Gastroesophageal sphincter (tissue), 4 donors: ENCODE measurements around the gene CYSTM1. TPM values are rescaled to one million over a fixed set of nuclear protein-coding genes. Genes with fewer than 3 reads are reported as not detected.

ENCODE experiments used
- ATAC-seq: fragments of 150-250 bp; one replicate; pipeline ENCODE4 v1.9.1; 2016; ENCODE audit warnings: mild to moderate bottlenecking, moderate library complexity
- H3K27ac ChIP-seq, 4 donors: fragments of 200-600 bp; sonication (generic) in 3 of 4; 1 replicate in 3 of 4; 2 replicates in 1 of 4; pipeline ENCODE4 v1.5.1; 2016 to 2019
- H3K27me3 ChIP-seq: fragments of 200-600 bp; sonication (generic); one replicate; pipeline ENCODE4 v1.5.1; 2019
- H3K36me3 ChIP-seq, 2 donors: fragments of 200-600 bp; sonication (generic); one replicate each; pipeline ENCODE4 v1.5.1; 2019; ENCODE audit warnings: control low read depth in 1 of 2
- H3K4me1 ChIP-seq, 3 donors: fragments of 200-600 bp; sonication (generic); 1 replicate in 2 of 3; 2 replicates in 1 of 3; pipeline ENCODE4 v1.5.1; 2016 to 2019; ENCODE audit warnings: control low read depth in 2 of 3
- H3K4me3 ChIP-seq, 2 donors: fragments of 200-600 bp; sonication (generic); one replicate each; pipeline ENCODE4 v1.5.1; 2019; ENCODE audit warnings: mild to moderate bottlenecking in 1 of 2, moderate library complexity in 1 of 2
- H3K9me3 ChIP-seq, 3 donors: fragments of 200-600 bp; sonication (generic); one replicate each; pipeline ENCODE4 v1.5.1; 2017 to 2019; ENCODE audit warnings: control low read depth in 2 of 3
- EP300 ChIP-seq: sonication (generic); formaldehyde crosslinking; IDR thresholded peaks from one replicate; pipeline ENCODE4 v1.6.1; 2017; ENCODE audit warnings: antibody characterized with exemption, mild to moderate bottlenecking
- POLR2A ChIP-seq, 2 donors: fragments of 450-650 bp; IDR thresholded peaks; one replicate each; pipeline ENCODE4 v1.6.1; 2017; ENCODE audit warnings: antibody characterized with exemption in 2 of 2, mild to moderate bottlenecking in 2 of 2, moderate library complexity in 1 of 2
- POLR2AphosphoS5 ChIP-seq: sonication (generic); formaldehyde crosslinking; IDR thresholded peaks from one replicate; pipeline ENCODE4 v1.6.1; 2017; ENCODE audit warnings: antibody characterized with exemption
- WGBS, 2 donors: methylation state at CpG; one replicate each; pipeline ENCODE4 v1.1.5; 2018; ENCODE audit warnings: low coverage in 1 of 2; 5-methylcytosine and 5-hydroxymethylcytosine counted together
- total RNA-seq, 4 donors: library from RNA; depleted of rRNA; stranded (reverse); fragments of >200 nt; gene quantifications; one replicate each; pipeline ENCODE4 v1.1.0, GENCODE V29; 2016
- TF ChIP-seq, protein P1 (sequence below), 4 experiments: fragments of 200-600 bp in 2 of 4; fragments of 450-650 bp in 2 of 4; sonication (generic) in 1 of 4; IDR thresholded peaks; one replicate each; pipeline ENCODE4 v1.5.1; 2017 to 2019; ENCODE audit warnings: antibody characterized with exemption in 4 of 4, mild to moderate bottlenecking in 2 of 4, moderate library complexity in 2 of 4

CYSTM1 gene
- total RNA-seq, 4 donors from 2014 or later = 41.6 to 102 (median 62.3) TPM

DNA sequence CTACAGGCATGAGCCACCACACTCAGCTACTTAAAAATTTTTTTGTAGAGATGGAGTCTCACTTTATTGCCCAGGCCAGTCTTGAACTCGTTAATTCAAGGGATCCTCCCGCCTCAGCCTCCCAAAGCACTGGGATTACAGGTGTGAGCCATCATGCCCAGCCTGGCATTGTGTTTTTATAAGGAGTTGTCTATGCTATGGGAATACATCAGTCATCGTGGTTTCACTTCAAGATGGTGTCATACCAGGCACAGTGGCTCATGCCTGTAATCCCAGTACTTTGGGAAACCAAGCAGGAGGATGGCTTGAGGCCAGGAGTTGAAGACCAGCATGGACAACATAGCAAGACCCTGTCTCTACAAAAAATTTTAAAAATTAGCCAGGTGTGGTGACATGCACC lies 49.7 kb downstream of the CYSTM1 start:
- Histone ChIP-seq H3K4me1 (peaks cover 2 to 54% (median 8%) of the 10 kb centered on the region in 3 donors), H3K4me3 (no peak overlapping the region), H3K9me3 (no peaks in the 10 kb centered on the region), H3K27ac (no peak overlapping the region), H3K27me3 (no peaks in the 10 kb centered on the region), H3K36me3 (no peaks in the 10 kb centered on the region)
- ATAC-seq = no peak
- TF ChIP-seq, protein P1, sequence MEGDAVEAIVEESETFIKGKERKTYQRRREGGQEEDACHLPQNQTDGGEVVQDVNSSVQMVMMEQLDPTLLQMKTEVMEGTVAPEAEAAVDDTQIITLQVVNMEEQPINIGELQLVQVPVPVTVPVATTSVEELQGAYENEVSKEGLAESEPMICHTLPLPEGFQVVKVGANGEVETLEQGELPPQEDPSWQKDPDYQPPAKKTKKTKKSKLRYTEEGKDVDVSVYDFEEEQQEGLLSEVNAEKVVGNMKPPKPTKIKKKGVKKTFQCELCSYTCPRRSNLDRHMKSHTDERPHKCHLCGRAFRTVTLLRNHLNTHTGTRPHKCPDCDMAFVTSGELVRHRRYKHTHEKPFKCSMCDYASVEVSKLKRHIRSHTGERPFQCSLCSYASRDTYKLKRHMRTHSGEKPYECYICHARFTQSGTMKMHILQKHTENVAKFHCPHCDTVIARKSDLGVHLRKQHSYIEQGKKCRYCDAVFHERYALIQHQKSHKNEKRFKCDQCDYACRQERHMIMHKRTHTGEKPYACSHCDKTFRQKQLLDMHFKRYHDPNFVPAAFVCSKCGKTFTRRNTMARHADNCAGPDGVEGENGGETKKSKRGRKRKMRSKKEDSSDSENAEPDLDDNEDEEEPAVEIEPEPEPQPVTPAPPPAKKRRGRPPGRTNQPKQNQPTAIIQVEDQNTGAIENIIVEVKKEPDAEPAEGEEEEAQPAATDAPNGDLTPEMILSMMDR (IDR thresholded peaks at IDR 0.05) = no peak
- TF ChIP-seq POLR2A (IDR thresholded peaks at IDR 0.05) = no peak
- TF ChIP-seq POLR2AphosphoS5 = no peak
- TF ChIP-seq EP300 = no peak
- 100% methylated on average over 3 of the region's 3 CpGs; no CpG with 5 or more reads in 1 of the 2 donors for WGBS, 2 donors

DNA sequence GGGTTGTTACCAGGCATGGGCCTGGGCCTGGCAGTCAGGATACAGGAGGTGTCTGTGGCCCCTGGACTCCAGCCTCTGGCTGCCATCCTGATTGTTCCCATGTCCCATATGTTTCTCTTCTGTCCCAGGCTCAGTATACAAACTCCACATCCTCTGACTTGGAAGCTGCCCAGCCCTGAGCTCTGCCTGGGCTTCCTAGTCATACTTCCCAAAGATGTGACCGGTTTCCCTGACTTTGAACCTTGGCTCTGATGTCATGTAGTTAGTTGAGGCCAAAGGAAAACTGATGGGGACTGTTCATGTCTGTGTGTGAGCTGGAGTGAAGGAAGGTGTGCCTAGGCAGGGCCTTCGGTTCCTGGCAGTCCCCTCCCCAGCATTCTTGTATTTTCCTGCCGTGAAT lies 50.4 kb downstream of the CYSTM1 start:
- 100% methylated on average over 1 of the region's 3 CpGs; no CpG with 5 or more reads in 1 of the 2 donors for WGBS, 2 donors
- no peak for ATAC-seq
- H3K27me3 ChIP-seq = no peaks in the 10 kb centered on the region
- no peaks in the 10 kb centered on the region for H3K36me3 ChIP-seq
- no peak overlapping the region for H3K4me3 ChIP-seq
- H3K9me3 ChIP-seq = no peaks in the 10 kb centered on the region
- no peak for TF ChIP-seq POLR2A (IDR thresholded peaks at IDR 0.05)
- TF ChIP-seq, protein P1 (IDR thresholded peaks at IDR 0.05) = no peak
- peaks cover 0 to 46% (median under 1%) of the 10 kb centered on the region in 3 donors for H3K4me1 ChIP-seq
- no peak overlapping the region for H3K27ac ChIP-seq

DNA sequence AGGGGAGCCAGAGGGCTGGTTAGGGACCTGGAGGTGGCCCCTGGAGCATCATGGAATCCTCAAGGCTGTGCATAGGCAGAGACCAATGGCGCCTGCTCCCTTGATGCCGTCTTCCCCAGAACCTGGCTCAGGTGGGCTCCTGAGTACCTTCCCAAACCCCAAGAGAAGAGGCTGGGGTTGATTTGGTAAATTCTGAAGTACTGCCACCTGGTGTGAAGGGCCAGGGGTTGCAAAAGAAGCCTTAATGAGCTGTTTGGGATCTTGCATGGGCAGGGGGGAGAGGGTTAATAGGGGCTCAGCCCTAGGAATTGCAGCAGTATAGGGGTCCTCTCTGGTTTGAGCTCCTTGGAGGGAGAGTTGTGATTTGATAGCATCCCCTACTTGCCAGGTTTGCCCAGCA lies 52.1 kb downstream of the CYSTM1 start:
- no peak for ATAC-seq
- Histone ChIP-seq H3K4me3 (no peak overlapping the region), H3K36me3 (no peaks in the 10 kb centered on the region), H3K4me1 (peaks cover 0 to 30% (median 0%) of the 10 kb centered on the region in 3 donors), H3K27ac (no peak overlapping the region), H3K27me3 (no peaks in the 10 kb centered on the region), H3K9me3 (no peaks in the 10 kb centered on the region)
- no CpG with 5 or more reads among the region's 2 CpGs for WGBS, 2 donors
- no peak for TF ChIP-seq EP300
- TF ChIP-seq, protein P1 (IDR thresholded peaks at IDR 0.05) = no peak
- no peak for TF ChIP-seq POLR2A (IDR thresholded peaks at IDR 0.05)
- no peak for TF ChIP-seq POLR2AphosphoS5

- H3K27me3 ChIP-seq = no peaks in the 10 kb centered on the region
- no peak for ATAC-seq
- TF ChIP-seq EP300 (no peak), POLR2AphosphoS5 (no peak), POLR2A (IDR thresholded peaks at IDR 0.05) (no peak)
- TF ChIP-seq, protein P1 (IDR thresholded peaks at IDR 0.05) = no peak
- WGBS, 2 donors = 61 to 92% methylated on average over 3 to 7 of the region's 7 CpGs
- no peak overlapping the region for H3K4me3 ChIP-seq
- H3K9me3 ChIP-seq = no peaks in the 10 kb centered on the region
- H3K36me3 ChIP-seq = no peaks in the 10 kb centered on the region
- no peak overlapping the region for H3K27ac ChIP-seq
- H3K4me1 ChIP-seq = peaks cover 0 to 16% (median 0%) of the 10 kb centered on the region in 3 donors
Measured at GRCh38 chr5:140228364-140228837, 53.4 kb downstream of the CYSTM1 start.

DNA sequence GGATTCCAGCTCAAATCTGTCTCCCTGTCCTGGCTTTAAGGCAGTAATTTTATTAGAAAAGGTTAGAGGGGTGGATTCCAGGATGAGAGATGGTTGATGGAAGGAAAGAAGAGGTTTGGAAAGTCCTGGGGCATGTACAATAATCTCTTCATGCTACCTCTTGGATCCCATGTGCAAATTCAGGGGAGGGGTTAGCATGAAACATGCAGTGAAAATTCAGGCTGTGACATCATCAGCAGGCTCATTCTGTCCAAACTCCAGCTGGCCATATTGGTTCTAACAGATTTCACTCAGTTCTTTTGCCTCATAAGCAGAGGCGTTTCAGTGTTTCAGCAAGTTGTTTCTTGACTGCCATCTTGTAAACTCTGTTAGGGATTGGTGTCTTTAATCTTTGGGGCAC lies 55.4 kb downstream of the CYSTM1 start:
- no peak overlapping the region for H3K4me3 ChIP-seq
- no peaks in the 10 kb centered on the region for H3K27me3 ChIP-seq
- H3K36me3 ChIP-seq = no peaks in the 10 kb centered on the region
- 75% methylated on average over 1 of the region's 1 CpG; no CpG with 5 or more reads in 1 of the 2 donors for WGBS, 2 donors
- no peaks in the 10 kb centered on the region for H3K9me3 ChIP-seq
- H3K4me1 ChIP-seq = peaks cover 0 to 6% (median 0%) of the 10 kb centered on the region in 3 donors
- TF ChIP-seq POLR2A (IDR thresholded peaks at IDR 0.05) (no peak), EP300 (no peak), POLR2AphosphoS5 (no peak)
- TF ChIP-seq, protein P1 (IDR thresholded peaks at IDR 0.05) = no peak
- no peak overlapping the region for H3K27ac ChIP-seq
- ATAC-seq = no peak
